Activated CD4-positive, alpha-beta T cell treated with anti-CD3 and anti-CD28 coated beads, Interleukin-2, amount 10 ng/mL, durations not matched to agents 24 days and 14 days (primary cell): ENCODE results near the gene FER. TPM values are rescaled to one million over a fixed set of nuclear protein-coding genes. Genes with fewer than 3 reads are reported as not detected.
"Not testable (repeated sequence)": the region's sequence is repeated elsewhere in the genome, so short reads cannot be mapped to it uniquely, and the experiment has no call there.

Experiments
- DNase-seq: peaks from one replicate; pipeline ENCODE4 v3.0.0; 2022
- H3K27ac Mint-ChIP-seq: one replicate; pipeline ENCODE4 v1.8.0; 2022; ENCODE audit warnings: mild to moderate bottlenecking, mixed read lengths
- H3K27me3 Mint-ChIP-seq: one replicate; pipeline ENCODE4 v1.8.0; 2022; ENCODE audit warnings: mixed read lengths
- H3K36me3 Mint-ChIP-seq: one replicate; pipeline ENCODE4 v1.8.0; 2022; ENCODE audit warnings: low read depth, mild to moderate bottlenecking, mixed read lengths
- H3K4me1 Mint-ChIP-seq: one replicate; pipeline ENCODE4 v1.8.0; 2021; ENCODE audit warnings: mixed read lengths
- H3K4me3 Mint-ChIP-seq: one replicate; pipeline ENCODE4 v1.8.0; 2022; ENCODE audit warnings: mild to moderate bottlenecking, moderate library complexity, mixed read lengths
- H3K9me3 Mint-ChIP-seq: one replicate; pipeline ENCODE4 v1.8.0; 2021; ENCODE audit warnings: mixed read lengths
- intact Hi-C: fragments of 100-400 bp; cut with micrococcal nuclease; formaldehyde crosslinking; loops from one replicate; pipeline ENCODE4 v1.15.1; 2023
- total RNA-seq: library from RNA; stranded (reverse); gene quantifications from 2 replicates; pipeline ENCODE4 v1.2.3, GENCODE V29; 2022

The FER gene
- 3.5 and 4.3 TPM in 2 replicates for total RNA-seq

DNA sequence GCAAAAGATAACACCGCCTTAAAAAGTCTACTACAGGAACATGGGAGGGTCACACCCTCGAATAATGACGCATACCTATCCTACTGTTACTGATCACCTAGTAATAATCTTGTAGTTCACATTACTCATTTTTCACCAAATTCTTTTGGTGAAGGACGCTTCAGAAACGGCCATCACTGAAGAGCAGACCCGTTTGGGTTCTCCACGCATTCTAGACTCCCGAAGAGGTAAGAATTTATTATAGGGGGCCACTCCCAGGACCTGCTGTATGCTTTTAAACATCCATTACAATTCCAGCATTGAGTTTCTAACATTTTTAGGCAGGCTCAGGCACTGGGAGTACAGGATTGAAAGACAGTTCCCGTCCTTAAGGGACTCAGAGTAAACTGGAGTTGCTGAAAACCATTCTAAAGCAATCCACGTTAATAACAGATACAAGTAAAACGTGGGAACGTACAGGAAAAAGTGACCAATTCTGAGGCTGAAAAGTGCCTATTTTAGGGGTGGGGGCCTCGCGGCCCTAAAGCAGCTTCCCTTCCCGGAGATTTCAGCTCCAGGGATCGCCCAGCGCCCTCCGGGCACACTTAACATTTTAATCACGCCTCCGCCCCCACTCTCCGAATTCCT lies at the start of gene FER:
TSS of gene FER (plus strand) at position 124 of the 627 bp plus-strand sequence. CDS start 50,286 bp downstream, outside the sequence.
- Mint-ChIP-seq H3K27ac (peak within 1 kb of the TSS; percentile 84), H3K9me3 (no peaks in the 10 kb centered on the region), H3K36me3 (no peaks in the 10 kb centered on the region), H3K4me1 (peaks cover 8% of the 10 kb centered on the region), H3K27me3 (peaks cover 40% of the 10 kb centered on the region), H3K4me3 (peak within 1 kb of the TSS; percentile 87)
- intact Hi-C loops: loop anchor here (1.0 to 5.0 kb wide), 5 partner anchors 20 to 1339 kb away; partner anchors contain the start of genes FBXL17 and MAN2A1
- peak; percentile 72 for DNase-seq

DNA sequence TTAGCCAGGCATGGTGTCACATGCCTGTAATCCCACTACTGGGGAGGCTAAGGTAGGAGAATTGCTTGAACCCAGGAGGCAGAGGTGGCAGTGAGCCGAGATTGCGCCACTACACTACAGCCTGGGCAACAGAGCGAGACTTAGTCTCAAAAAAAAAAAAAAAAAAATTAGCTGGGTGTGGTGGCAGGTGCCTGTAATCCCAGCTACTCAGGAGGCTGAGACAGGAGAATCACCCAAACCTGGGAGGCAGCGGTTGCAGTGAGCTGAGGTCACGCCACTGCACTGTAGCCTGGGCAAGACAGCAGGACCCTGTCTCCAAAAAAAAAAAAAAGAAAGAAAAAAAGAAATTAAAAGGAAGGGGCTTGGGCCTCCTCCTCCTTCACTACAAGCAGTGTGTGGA lies 47.3 kb upstream of the FER start:
- H3K4me3 Mint-ChIP-seq, H3K27me3 Mint-ChIP-seq, H3K36me3 Mint-ChIP-seq, H3K9me3 Mint-ChIP-seq, H3K4me1 Mint-ChIP-seq, intact Hi-C loops, DNase-seq, H3K27ac Mint-ChIP-seq: not testable (repeated sequence)

DNA sequence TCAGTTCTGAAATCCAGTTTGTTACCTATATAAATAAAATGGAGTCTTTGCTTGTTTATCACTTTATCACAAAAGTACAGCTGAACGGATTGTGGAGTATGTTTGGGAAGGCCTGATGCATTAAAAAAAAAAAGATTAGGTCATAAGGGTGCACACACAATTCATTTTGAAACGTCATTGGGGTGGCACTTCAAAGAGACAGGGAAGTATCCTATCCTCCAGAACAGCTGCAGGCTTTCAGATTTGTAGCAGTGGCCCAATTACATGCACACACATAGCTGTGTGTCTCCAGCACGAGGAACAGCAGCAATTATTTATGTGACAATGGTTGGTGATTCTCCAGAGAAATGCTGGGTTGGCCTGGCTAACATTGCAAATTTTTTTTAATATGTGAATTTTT lies 46.8 kb upstream of the FER start:
- Mint-ChIP-seq H3K36me3 (no peaks in the 10 kb centered on the region), H3K4me1 (no peaks in the 10 kb centered on the region), H3K9me3 (no peaks in the 10 kb centered on the region), H3K27me3 (peaks cover 10% of the 10 kb centered on the region), H3K4me3 (no peak overlapping the region), H3K27ac (no peak overlapping the region)
- no peak for DNase-seq
- intact Hi-C loops: no loop called here

DNA sequence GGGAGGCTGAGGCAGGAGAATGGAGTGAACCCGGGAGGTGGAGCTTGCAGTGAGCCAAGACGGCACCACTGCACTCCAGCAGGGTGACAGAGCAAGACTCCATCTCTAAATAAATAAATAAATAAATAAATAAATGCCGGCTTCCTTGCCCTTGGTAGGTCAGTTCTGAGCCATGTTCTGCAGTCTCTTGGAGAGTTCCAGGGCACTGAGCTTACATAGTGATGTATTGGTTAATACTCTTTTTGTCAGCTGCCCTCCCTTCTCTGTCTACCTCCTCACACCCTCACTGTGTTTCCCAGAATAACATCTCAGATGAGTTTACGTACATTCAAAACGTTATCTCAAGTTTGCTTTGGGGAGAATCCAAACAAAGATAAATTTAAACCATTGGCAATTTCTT lies 45.2 kb upstream of the FER start:
- DNase-seq: no peak
- Mint-ChIP-seq H3K36me3 (no peaks in the 10 kb centered on the region), H3K4me1 (no peaks in the 10 kb centered on the region), H3K27me3 (peaks cover 5% of the 10 kb centered on the region), H3K27ac (no peak overlapping the region), H3K9me3 (no peaks in the 10 kb centered on the region), H3K4me3 (no peak overlapping the region)
- intact Hi-C loops: no loop called here

DNA sequence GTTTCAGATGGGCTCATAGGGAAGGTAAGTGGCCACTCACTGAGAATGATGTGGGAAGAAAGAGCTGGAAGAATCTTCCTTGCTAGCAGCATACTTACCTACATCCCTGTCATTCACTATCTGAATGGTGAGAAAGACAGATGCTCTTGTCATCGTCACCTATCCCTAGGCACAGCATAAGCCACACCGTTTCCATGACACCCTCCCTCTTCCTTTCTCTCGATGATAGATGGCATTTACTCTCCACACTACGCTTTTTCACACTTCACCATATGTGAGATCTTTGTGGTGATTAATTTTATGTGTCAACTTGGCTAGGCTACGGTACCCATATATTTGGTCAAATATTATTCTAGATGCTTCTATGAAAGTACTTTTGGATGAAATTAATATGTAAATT lies 44.4 kb upstream of the FER start:
- no peak overlapping the region for H3K4me3 Mint-ChIP-seq
- intact Hi-C loops: no loop called here
- H3K27ac Mint-ChIP-seq: no peak overlapping the region
- no peaks in the 10 kb centered on the region for H3K4me1 Mint-ChIP-seq
- peaks cover 3% of the 10 kb centered on the region for H3K27me3 Mint-ChIP-seq
- H3K36me3 Mint-ChIP-seq: no peaks in the 10 kb centered on the region
- H3K9me3 Mint-ChIP-seq: no peaks in the 10 kb centered on the region
- no peak for DNase-seq

DNA sequence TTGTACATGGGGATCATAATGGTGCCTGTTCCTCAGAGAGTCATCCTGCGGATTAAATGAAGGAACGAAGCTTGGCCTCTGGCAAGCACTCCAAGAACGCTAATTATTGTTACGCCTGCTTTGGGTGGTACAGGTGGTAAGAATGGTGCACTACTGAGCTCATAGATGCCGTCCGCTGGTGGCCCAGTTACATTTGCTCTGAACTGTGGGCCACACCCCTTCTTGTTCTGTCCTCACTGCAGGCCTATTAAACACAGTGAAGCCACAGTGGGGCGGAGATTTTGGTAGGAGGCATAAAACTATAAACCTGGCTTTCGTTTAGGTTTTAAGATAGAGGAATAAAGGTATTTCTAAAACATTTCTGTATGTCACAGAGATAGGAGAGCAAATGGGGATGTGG lies 40.6 kb upstream of the FER start:
- no peaks in the 10 kb centered on the region for H3K9me3 Mint-ChIP-seq
- no peak overlapping the region for H3K4me3 Mint-ChIP-seq
- intact Hi-C loops: no loop called here
- peaks cover 2% of the 10 kb centered on the region for H3K27me3 Mint-ChIP-seq
- no peaks in the 10 kb centered on the region for H3K4me1 Mint-ChIP-seq
- H3K36me3 Mint-ChIP-seq: no peaks in the 10 kb centered on the region
- DNase-seq: no peak
- no peak overlapping the region for H3K27ac Mint-ChIP-seq

DNA sequence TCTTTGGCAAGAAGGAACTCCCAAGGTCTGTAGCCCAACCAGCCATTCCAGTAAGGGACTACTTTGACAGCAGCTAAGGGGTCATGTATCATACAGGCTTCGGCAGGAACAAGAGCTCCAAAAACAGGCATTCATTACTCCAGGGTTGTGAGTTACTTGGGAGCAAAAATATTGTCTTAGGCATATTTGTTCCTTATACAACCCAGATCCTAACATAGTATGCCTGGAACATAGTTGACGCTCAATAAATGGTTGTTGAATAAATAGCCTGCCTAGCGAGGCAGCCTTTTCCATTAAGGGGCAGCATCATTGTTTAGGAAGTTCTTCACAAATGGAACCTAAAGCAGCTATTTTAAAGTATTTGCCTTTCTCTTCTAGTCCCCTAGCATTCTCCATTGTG lies 35.8 kb upstream of the FER start:
- Mint-ChIP-seq H3K9me3 (no peaks in the 10 kb centered on the region), H3K27me3 (peaks cover 18% of the 10 kb centered on the region), H3K4me3 (no peak overlapping the region), H3K27ac (no peak overlapping the region), H3K36me3 (no peaks in the 10 kb centered on the region), H3K4me1 (no peaks in the 10 kb centered on the region)
- no peak for DNase-seq
- intact Hi-C loops: no loop called here

DNA sequence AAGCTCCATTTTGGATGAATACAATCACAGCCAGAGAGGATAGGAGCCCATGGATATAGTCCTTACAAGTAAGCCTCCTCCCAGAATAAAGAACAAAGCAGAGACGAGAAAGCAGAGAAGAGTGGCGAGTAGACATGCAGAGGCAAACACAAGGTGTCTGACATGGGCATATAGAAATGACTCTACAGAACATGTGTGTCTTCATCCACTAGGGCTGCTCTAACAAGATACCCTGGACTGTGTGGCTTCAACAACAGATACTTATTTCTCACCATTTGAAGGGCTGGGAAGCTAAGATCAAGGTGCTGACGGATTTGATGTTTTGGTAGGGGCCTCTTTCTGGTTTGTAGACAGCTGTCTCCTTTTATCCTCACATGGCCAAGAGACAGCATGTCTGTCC lies 32.3 kb upstream of the FER start:
- no peaks in the 10 kb centered on the region for H3K36me3 Mint-ChIP-seq
- H3K4me3 Mint-ChIP-seq: no peak overlapping the region
- no peak overlapping the region for H3K27ac Mint-ChIP-seq
- H3K9me3 Mint-ChIP-seq: no peaks in the 10 kb centered on the region
- DNase-seq: no peak
- H3K4me1 Mint-ChIP-seq: peaks cover 2% of the 10 kb centered on the region
- H3K27me3 Mint-ChIP-seq: peaks cover 24% of the 10 kb centered on the region
- intact Hi-C loops: no loop called here

DNA sequence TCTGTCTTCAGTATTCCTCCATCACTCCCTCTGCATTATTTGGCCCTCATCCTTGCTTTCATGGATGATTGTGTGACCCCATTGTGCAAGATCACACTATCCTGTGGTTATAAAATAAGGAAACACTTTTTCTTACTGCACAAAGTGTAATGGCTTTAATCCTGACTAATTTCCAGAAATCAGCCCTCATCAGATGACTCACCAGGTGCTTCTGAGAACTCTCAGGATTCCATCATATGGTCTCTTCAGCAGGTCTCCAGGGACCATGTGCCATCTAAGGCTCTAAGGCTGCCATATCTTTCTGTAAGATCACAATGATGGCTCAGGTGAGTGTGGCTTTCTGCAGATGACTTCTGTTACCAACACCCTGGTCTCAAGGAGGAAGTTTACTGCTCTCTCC lies 27.3 kb upstream of the FER start:
- no peak overlapping the region for H3K4me3 Mint-ChIP-seq
- intact Hi-C loops: no loop called here
- peaks cover 2% of the 10 kb centered on the region for H3K4me1 Mint-ChIP-seq
- peaks cover 37% of the 10 kb centered on the region for H3K27me3 Mint-ChIP-seq
- H3K36me3 Mint-ChIP-seq: no peaks in the 10 kb centered on the region
- no peaks in the 10 kb centered on the region for H3K9me3 Mint-ChIP-seq
- no peak overlapping the region for H3K27ac Mint-ChIP-seq
- DNase-seq: no peak

DNA sequence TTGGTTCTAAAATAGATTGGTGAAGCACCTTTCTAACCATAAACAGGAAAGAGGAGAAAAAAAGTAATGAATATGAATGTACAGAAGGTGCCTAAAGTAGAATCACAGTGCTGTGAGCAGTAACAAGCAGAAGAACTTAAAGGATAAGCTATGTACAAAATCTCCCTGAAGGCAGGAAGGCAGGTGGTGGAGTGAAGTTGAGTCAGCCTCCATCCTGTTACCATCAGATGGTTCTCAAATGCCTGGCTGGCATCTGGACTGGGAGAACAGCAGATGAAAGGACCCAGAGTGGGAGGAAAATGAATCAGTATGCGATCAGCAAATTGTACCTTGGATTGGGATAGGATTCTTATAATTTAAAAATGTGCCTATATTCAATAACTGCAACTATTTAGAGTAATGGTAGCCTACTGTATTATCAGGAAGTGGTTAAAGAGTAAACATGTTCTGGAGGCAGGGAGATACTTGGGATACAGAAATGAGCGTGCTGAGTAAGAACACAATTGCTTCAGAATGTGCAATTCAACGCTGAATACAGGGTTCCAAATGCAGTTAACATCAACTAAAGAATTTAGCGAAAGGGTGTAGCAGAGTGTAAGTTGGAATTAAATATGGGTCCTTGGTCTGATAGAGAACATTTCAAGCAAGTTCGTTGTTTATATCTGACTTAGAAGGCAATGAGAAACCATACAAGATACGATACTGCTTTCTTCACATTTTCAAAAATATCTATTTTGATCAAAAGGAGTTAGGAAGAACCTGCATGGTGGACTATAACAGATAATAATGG lies 21.1 kb upstream of the FER start:
- intact Hi-C loops: loop anchor here (5.0 kb wide), 1 partner anchor 686 kb away; no protein-coding TSS in a partner anchor
- peaks cover 19% of the 10 kb centered on the region for H3K4me1 Mint-ChIP-seq
- peak overlapping the region; percentile 79 for H3K4me3 Mint-ChIP-seq
- peak; percentile 47 for DNase-seq
- peaks cover 71% of the 10 kb centered on the region for H3K27me3 Mint-ChIP-seq
- no peaks in the 10 kb centered on the region for H3K36me3 Mint-ChIP-seq
- H3K9me3 Mint-ChIP-seq: no peaks in the 10 kb centered on the region
- no peak overlapping the region for H3K27ac Mint-ChIP-seq

DNA sequence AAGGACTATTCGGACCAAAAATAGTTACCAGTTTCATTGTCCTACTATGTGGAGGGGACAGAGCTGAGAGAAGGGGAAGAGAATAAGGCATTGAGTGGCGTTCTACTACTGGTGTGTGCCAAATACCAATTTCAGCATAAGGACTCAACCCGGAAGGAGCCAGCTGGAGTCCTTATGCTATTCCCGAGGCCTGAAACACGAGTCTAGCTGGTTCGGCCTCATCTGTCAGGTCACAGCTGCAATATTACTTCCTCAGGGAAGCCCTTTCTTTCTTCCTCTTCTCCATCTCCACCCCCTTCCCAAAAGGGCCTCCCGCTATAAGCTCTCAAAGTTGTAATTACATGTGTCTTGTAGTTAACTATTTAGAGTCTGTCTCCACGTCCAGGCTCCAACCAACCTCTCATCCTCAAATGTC lies 20.5 kb upstream of the FER start:
- H3K27ac Mint-ChIP-seq: no peak overlapping the region
- DNase-seq: peak; percentile 48
- no peaks in the 10 kb centered on the region for H3K9me3 Mint-ChIP-seq
- intact Hi-C loops: loop anchor here (5.0 kb wide), 1 partner anchor 685 kb away; no protein-coding TSS in a partner anchor
- H3K27me3 Mint-ChIP-seq: peaks cover 70% of the 10 kb centered on the region
- H3K4me3 Mint-ChIP-seq: peak overlapping the region; percentile 79
- H3K36me3 Mint-ChIP-seq: no peaks in the 10 kb centered on the region
- H3K4me1 Mint-ChIP-seq: peaks cover 19% of the 10 kb centered on the region

DNA sequence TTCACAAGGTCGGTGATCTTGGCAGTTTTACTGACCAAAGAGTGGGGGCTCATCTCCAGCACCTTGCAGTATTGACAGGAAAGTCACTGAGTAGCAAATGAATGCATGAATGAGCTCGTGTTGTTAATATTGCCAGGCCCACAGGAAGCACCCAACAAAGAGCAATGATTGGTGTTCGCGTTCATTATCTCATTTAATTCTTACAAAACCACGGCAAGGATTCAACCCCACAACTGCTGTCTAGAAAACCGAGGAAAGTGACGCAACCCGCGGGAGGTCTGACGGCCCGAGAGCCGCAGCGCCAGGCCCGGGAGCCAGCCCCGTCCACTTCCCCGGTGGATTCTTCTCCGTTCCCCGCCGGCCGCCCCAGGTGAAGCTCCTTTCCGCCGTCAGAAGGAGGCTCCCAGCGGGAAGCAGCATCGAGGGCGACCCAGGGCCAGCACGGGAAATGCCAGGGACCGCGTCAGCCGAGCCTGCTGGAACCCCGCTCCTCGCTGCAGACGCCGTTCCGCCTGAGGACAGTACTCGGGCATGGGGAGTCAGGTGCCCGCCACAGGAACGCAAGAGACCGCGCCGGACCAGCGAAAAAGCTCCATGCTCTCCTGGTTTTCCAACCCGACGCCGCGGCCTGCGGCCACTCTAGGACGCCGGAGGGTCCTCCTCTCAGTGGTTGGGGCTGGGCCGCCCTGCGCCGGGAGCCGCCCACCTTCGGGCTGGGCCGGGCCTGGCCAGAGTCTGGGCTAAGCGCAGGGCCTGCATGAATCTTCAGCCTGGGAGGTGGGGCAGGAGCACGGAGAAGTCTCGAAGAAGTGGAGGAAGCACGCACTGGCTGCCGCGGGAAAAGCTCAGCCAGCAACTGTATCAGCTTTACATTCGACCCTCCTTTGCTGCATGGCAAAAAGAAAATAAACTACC lies 19.8 kb upstream of the FER start:
- Mint-ChIP-seq H3K27me3 (peaks cover 73% of the 10 kb centered on the region), H3K4me3 (peak overlapping the region; percentile 79), H3K4me1 (peaks cover 19% of the 10 kb centered on the region), H3K27ac (peak overlapping the region; percentile 43), H3K9me3 (no peaks in the 10 kb centered on the region), H3K36me3 (no peaks in the 10 kb centered on the region)
- peak; percentile 73 for DNase-seq
- intact Hi-C loops: loop anchor here (1.0 to 5.0 kb wide), 3 partner anchors 20 to 684 kb away; no protein-coding TSS in a partner anchor

DNA sequence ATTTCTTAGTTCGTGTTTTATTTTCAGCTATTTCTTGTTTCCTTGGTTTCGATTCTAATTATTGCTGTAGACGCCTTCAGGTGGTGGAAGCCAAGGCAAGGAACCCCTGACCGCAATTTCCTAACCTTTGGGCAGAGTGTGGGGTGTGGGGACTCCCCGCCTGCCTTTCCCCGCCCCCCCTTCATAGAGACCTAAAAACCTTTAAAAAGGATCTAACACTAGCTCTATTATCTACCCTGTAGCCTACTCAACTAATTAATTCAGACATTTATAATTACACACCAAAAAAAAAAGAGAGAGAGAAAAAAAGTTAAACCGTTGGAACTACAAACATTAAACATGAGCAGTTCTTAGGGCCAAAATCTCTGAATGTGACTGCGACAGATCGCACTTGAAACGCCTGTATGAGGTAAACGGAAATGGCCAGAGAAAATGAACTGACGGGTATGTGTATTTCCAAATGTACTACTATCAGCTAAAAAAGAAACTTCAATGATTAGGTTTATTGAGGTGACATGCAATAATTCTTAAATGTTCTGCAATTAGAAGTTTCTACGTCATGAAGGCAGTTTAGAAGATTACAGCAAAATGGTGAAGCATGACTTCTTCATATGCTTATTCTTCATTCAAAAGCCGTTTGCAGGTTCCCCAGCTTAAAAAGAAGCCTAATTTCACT lies 19.0 kb upstream of the FER start:
- Mint-ChIP-seq H3K36me3 (no peaks in the 10 kb centered on the region), H3K4me1 (peaks cover 19% of the 10 kb centered on the region), H3K4me3 (peak overlapping the region; percentile 79), H3K9me3 (no peaks in the 10 kb centered on the region), H3K27me3 (peaks cover 71% of the 10 kb centered on the region), H3K27ac (peak overlapping the region; percentile 43)
- intact Hi-C loops: loop anchor here (1.0 to 5.0 kb wide), 3 partner anchors 20 to 684 kb away; no protein-coding TSS in a partner anchor
- DNase-seq: peak; percentile 77
